GM19193 (cell line): Measurements from ENCODE around the gene INTS6.

Experiments
- POLR2A ChIP-seq: IDR thresholded peaks from 4 replicates; pipeline ENCODE4 v1.6.1; 2011; ENCODE audit not compliant: insufficient read depth, insufficient read length; ENCODE audit errors: extremely low read depth

Gene INTS6

DNA sequence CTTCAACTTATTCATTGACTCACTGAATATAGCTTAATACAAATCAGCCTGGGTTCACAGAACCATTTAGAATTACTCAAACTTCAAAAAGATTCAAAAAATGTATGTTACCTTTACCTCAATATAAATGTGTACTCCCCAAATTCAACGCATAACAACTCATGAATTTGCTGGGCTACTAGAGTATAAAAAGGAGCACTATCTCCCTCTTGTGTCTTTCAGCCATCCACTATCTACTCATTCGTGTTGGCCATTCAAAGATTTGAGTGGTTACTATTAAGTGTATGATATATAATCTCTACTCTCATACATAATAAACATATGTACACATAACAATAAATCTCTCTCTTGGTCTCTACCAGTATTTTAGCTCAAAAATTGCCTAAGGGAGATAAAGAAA, 20.3 kb downstream of the INTS6 start:
- TF ChIP-seq POLR2A, result no peak

DNA sequence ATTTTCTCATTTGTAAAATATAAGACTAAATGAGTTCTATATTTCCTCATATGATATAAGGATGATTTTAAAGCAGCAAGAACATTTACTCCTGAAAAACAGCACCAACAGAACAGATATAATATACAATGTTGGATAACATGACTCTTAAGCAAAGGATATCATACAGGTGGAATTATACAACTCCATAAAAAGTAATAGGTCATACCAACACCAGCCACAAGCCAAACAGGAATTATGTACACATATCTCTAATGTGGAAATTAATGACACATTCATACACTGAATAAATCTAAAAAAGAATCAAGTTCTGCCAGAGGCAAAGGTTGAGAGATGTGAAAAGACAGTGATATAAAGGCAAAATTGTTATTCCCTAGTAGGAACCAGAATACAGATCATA, 25.9 kb downstream of the INTS6 start:
- TF ChIP-seq POLR2A, result no peak

DNA sequence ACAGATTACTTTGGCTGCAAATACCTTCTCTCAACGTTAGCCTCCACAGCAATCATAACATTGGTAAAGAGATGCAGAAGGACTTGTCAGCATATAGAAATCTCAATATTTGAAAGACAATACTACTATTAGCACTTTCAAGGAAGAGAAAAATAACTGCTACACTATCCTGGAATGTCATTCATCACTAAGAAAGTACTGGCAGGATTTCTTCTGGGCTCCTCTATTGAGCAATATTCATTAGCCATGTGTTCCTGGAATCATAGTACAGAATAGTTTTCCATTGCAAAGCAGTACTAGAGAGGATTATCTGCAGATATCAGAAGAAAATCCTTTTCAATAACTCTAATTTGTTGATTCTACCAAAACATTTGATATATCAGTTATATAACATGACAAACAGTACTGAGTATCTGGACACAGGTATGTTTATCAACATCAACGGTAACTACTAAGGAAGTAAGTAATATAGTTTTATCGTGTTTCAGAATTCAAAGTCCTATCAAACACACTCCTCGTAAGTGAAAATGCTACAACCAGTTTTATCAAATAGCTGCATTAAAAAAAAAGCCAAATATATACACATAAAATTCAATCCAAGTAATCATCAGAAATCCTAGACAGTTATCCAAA, 27.3 kb downstream of the INTS6 start:
- TF ChIP-seq POLR2A, result no peak

DNA sequence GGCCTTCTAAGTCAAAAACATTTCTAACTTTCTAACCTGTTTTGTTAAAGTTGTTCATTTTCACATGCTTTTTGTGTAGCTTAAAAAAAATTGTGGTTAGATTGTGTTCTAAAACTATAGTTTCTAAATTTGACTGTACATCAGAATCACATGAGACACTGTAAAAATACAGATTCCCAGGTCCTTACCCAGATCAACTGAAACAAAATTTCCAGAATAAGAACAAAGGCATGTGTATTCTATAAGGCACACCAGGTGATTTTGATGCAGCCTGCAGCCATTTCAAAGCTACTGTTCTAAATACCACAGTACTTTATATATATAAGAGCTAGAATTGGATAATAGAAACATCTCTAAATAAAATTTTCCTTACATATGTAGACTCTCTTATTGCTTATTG, 29.1 kb downstream of the INTS6 start:
- TF ChIP-seq POLR2A, result no peak

DNA sequence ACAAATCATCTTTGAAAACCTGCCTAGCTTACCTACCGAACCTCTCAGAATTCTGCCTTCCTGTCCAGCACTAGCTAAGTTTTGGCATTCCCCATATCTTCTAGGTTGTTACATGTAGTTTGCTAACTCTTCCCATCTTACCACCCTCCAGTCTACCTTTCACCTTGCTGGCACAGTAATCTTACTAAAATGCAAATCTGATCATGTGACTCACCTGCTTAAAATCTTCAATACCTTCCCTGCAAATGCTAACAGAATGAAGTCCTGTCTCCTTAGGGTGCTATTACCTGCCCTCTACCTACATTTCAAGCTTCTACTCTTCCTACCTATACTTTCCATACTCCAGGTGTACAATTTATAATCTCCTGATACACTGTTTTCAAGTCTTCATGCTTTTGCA, 30.4 kb downstream of the INTS6 start:
- no peak for TF ChIP-seq POLR2A

DNA sequence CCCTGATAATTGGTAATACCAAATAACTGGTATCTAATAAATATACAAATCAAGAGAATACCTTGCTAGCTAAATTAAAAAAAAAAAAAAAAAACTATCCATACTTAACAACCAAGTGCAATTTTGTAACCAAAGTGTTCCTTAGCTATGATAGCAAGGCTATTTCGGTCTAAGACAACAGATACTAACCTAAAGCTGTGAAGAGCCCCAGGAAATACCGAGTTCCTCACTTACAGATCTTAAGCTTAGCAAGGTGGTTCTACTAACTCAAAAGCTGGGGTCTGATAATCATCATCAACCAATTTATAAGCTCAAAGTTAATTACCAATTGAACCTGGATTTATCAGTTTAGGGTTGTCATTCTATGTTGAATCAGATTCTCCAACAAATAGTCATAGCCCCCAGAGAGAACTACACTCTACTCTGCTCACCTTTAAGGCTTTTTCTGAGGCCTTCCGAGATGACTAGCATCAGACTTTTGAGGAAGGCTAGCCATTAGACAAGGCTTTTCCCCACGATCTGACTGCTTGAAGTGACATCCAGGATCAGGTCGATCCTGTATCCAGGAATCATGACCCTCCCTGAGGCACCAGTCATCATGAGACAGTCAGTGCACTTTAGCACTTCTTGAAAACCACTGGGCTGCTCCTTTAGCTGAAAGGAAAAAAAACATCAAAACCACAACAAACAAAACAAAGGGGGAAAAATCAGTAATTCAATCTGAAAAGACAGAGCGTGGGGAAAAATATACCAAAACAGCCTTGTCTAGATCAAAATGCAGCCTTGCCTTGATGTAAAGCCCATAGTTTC, 31.9 kb downstream of the INTS6 start:
- no peak for TF ChIP-seq POLR2A

DNA sequence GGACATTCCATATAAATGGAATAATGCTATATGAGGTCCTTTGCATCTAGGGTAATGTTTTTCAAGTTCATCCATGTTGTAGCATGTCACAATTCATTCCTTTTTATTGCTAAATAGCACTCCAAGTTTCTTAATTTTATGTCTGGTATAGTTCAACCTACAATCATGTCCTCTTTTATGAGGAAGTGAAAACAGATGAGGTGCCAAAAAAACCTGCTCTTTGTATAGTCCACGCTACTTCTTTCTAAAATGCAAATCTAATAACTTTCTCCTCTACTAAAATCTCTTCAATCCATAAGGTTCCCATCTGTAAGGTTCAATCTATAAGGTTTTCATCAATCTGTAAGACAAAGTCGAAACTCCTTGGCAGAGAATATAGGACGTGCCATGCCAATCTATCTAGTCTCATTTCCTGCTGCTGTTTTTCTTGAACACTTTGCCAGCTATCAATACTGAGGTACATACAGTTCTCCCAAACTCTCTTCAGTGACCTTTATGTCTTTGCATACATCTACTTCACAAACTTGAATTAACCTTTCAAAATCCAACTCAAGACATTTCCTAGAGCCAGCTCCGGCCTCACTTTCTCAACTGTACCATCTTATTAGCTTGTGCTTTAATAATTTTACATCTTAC, 33.7 kb downstream of the INTS6 start:
- no peak for TF ChIP-seq POLR2A

DNA sequence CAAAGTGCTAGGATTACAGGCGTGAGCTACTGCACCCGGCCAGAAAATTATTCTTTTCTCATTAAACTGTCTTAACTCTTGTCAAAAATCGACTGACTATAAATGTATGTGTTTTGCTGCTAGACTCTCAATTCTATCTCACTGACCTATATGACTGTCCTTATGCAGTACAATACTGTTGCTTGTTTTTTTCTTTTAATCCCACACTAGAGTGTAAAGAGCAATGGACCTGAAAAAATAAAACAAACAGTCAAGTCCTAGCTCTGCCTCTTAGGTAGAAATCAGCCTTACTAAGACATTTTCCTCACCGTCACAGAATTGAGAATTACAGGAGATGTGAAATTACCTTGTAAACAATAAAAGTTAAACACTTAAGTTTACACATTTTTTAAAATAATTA, 35.1 kb downstream of the INTS6 start:
- no peak for TF ChIP-seq POLR2A

DNA sequence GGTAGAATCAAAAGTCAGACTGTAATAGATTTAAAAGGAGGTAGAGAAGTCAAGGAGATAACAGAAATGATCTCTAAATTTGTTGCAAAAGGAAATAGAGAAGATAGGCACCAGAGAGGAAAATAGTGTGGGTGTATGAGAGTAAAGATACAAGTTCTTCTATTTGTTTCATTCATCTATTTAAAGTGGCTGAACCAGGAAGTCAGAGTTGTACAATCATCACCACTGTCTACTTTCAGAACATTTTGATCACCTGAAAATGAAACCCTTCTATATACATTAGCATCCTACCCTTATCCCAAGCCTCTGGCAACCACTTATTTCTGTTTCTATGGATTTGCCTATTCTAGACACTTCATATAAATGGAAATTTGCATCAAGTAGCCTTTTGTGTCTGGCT, 36.7 kb downstream of the INTS6 start:
- no peak for TF ChIP-seq POLR2A

DNA sequence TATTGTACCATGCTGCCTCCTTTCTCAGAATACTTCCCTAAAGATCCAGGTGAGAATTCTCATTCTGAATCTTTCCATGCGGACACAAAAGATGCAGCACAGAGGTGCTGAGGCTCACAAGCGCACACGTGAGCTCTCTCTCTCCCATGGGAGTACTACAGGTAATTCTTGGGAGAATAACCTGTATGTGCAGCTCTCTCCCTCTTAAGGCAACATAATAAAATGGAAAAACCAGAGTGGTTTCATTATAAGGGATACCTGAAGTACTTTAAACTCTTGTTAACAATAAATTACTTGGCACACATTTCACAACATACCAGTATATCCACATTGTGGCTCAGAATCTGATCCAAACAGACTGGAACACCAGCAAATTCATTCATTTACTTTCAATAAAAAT, 40.4 kb downstream of the INTS6 start:
- no peak for TF ChIP-seq POLR2A

DNA sequence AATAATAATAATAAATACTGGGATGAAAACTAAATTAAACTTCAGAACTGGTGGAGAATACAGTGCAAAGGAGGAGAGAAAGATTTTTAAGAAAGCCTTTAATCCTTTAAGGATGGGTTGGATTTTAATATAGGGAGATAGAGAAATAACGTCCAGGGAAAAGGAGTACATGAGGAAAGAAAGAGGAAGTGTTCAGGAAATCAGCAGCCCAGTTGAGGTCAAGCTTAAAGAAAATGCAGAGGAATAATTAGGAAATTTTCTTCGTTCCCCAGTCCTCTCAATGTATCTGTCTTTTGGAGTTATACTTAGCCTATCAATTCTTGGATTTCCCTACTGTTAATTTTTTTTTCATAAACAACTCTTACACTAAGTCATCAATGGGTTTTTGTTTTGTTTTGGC, 47.7 kb downstream of the INTS6 start:
- no peak for TF ChIP-seq POLR2A

DNA sequence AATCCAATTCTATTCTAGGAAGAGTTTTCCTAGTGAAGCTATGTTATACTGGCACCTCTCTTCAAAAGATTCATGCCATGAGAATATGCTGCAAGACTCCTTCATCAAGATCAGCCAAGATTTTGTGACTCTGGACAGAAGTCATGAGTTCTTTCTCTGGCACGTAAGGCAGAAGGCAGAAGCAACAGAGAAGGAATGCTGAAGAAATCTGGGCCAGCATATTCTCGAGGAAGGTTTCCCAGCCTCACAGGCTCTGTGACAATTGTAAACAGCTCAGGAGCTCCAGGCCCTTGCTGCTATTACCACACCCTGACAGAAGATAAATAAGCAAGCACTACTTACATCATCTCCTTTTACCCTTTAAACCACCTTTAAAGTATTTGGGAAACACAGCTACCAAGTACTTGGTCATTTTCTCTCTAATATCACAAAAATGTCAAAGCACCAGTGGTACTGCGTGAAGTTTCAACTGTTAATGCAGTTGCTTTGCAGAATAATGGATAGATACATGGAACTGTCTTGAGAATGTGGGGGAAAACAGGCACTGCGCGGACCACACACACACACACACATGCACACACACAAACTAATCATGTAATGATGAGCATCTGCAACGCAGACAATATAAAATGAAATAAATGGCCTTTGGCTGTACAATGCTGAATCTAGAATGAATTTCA, 55.4 kb downstream of the INTS6 start:
- TF ChIP-seq POLR2A, result no peak

DNA sequence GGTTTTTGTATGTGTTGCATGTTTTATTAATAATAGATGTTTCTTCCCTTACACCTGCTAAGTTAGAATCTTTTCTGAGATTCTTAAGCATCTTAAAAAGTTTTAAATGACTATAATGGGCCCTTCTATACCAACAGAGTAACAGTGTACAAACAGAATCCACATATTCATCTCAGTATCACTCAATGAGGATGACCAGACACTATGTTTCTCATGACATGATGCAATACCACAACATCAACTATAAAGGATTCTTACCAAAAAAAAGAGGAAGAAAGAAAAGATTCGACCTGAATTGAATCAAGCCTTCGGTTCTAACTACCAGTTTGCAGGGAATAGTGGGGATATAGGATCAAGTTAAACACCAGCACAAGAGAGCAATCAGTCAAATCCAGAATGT, 56.5 kb downstream of the INTS6 start:
- TF ChIP-seq POLR2A, result no peak

DNA sequence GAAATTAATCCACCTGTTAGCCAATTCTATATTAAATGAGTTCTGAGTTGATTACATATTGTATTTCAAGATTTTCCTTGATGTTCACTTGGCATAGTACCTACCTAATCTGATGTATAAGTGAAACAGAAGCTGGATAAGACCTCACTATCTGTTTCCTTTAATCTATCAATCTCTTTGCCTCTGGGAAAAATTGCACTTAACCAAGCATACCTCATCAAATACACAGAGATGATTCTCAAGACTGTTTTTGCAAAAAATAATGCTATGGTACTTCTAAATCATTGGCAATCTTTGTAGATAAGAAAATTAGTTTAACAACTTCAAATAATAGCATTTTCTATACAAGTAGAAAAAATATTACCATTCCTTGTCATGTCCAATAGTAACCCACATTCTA, 58.1 kb downstream of the INTS6 start:
- TF ChIP-seq POLR2A, result no peak

DNA sequence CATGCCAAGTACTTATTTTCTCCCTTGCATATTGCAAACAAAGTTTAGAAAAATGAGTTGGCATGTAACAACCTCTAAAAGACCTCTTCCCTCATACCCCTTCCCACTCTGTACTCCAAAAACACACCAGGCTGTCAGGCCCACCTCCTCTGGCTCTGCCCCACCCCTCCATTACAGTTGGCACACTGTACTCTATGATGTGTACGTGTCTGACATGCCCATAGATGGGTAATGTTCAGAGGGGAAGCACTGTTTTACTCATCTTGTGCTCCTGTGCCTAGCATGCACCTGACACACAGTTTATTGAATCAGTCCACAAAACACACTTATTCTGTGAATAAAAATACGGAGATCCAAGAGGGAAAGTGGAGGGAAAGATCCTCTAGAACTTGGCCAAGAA, 67.7 kb downstream of the INTS6 start:
- no peak for TF ChIP-seq POLR2A
